Measurements from ENCODE around the gene BTNL9.
A peak's percentile ranks its signal among the peaks of the same experiment; 100 is the strongest.
"Not testable (repeated sequence)": the region's sequence is repeated elsewhere in the genome, so short reads cannot be mapped to it uniquely, and the experiment has no call there.

Gene BTNL9

GRCh38 chr5:181104606-181105390, 64.7 kb downstream of the BTNL9 start:
- H3K4me3 ChIP-seq (ENCODE audit: low read length); H4K20me1 ChIP-seq (ENCODE audit: insufficient read depth, low read length); H3K9me3 ChIP-seq (ENCODE audit: insufficient read depth, low read length); H2AFZ ChIP-seq (ENCODE audit: low read depth, low read length); H3K36me3 ChIP-seq (replicated peaks; ENCODE audit: low read depth, low read length); H3K9ac ChIP-seq (ENCODE audit: low read length); H3K79me2 ChIP-seq (ENCODE audit: low read length); H3K27ac ChIP-seq (ENCODE audit: low read length): not testable (repeated sequence)
- peak overlapping the region; percentile 44; the same call in 1 of the 2 replicates for H3K4me2 ChIP-seq (ENCODE audit: low read length)
- H3K4me1 ChIP-seq (ENCODE audit: low read length) = peaks cover 12% of the 10 kb centered on the region
- peaks cover 17% of the 10 kb centered on the region; the same call in 1 of the 2 replicates for H3K27me3 ChIP-seq (ENCODE audit: low read depth, low read length)

- H4K20me1 ChIP-seq (ENCODE audit: insufficient read depth, low read length) = no peaks in the 10 kb centered on the region
- no peak overlapping the region for H3K27ac ChIP-seq (ENCODE audit: low read length)
- peaks cover 12% of the 10 kb centered on the region for H3K4me1 ChIP-seq (ENCODE audit: low read length)
- H3K9me3 ChIP-seq (ENCODE audit: insufficient read depth, low read length) = no peaks in the 10 kb centered on the region
- H3K9ac ChIP-seq (ENCODE audit: low read length) = no peak overlapping the region
- H3K4me2 ChIP-seq (ENCODE audit: low read length) = peak overlapping the region; percentile 44
- no peaks in the 10 kb centered on the region for H3K36me3 ChIP-seq (replicated peaks; ENCODE audit: low read depth, low read length)
- H2AFZ ChIP-seq (ENCODE audit: low read depth, low read length) = no peak overlapping the region
- peaks cover 17% of the 10 kb centered on the region; the same call in 1 of the 2 replicates for H3K27me3 ChIP-seq (ENCODE audit: low read depth, low read length)
- TF ChIP-seq EZH2phosphoT487 (IDR thresholded peaks at IDR 0.05; ENCODE audit: low read depth) (no peak), CTCF (IDR thresholded peaks at IDR 0.05; ENCODE audit: low read depth, low read length) (no peak)
- no peak overlapping the region for H3K4me3 ChIP-seq (ENCODE audit: low read length)
- H3K79me2 ChIP-seq (ENCODE audit: low read length) = no peaks in the 10 kb centered on the region
Measured at GRCh38 chr5:181105391-181106025, 65.4 kb downstream of the BTNL9 start.

GRCh38 chr5:181107699-181108098, 67.6 kb downstream of the BTNL9 start:
- Histone ChIP-seq H3K27ac (ENCODE audit: low read length) (no peak overlapping the region), H3K4me2 (ENCODE audit: low read length) (no peak overlapping the region), H3K27me3 (ENCODE audit: low read depth, low read length) (peaks cover 20% of the 10 kb centered on the region; the same call in 1 of the 2 replicates), H3K79me2 (ENCODE audit: low read length) (no peaks in the 10 kb centered on the region), H4K20me1 (ENCODE audit: insufficient read depth, low read length) (no peaks in the 10 kb centered on the region), H3K4me1 (ENCODE audit: low read length) (peaks cover 12% of the 10 kb centered on the region), H3K9me3 (ENCODE audit: insufficient read depth, low read length) (no peaks in the 10 kb centered on the region), H3K9ac (ENCODE audit: low read length) (no peak overlapping the region), H3K4me3 (ENCODE audit: low read length) (no peak overlapping the region), H2AFZ (ENCODE audit: low read depth, low read length) (no peak overlapping the region), H3K36me3 (replicated peaks; ENCODE audit: low read depth, low read length) (no peaks in the 10 kb centered on the region)
- TF ChIP-seq CTCF (IDR thresholded peaks at IDR 0.05; ENCODE audit: low read depth, low read length) (no peak), EZH2phosphoT487 (IDR thresholded peaks at IDR 0.05; ENCODE audit: low read depth) (no peak)

GRCh38 chr5:181108578-181109165, 68.6 kb downstream of the BTNL9 start:
- Histone ChIP-seq H2AFZ (ENCODE audit: low read depth, low read length) (no peak overlapping the region), H3K27ac (ENCODE audit: low read length) (no peak overlapping the region), H3K36me3 (replicated peaks; ENCODE audit: low read depth, low read length) (no peaks in the 10 kb centered on the region), H3K79me2 (ENCODE audit: low read length) (no peaks in the 10 kb centered on the region), H3K4me3 (ENCODE audit: low read length) (no peak overlapping the region), H3K27me3 (ENCODE audit: low read depth, low read length) (peaks cover 20% of the 10 kb centered on the region; the same call in 1 of the 2 replicates), H4K20me1 (ENCODE audit: insufficient read depth, low read length) (no peaks in the 10 kb centered on the region), H3K4me1 (ENCODE audit: low read length) (peaks cover 12% of the 10 kb centered on the region), H3K4me2 (ENCODE audit: low read length) (no peak overlapping the region), H3K9me3 (ENCODE audit: insufficient read depth, low read length) (no peaks in the 10 kb centered on the region), H3K9ac (ENCODE audit: low read length) (no peak overlapping the region)
- no peak for TF ChIP-seq EZH2phosphoT487 (IDR thresholded peaks at IDR 0.05; ENCODE audit: low read depth)
- no peak for TF ChIP-seq CTCF (IDR thresholded peaks at IDR 0.05; ENCODE audit: low read depth, low read length)

Measured in OCI-LY3 (cell line).